Midbrain (tissue), 1 donor: ENCODE measurements around the gene BCL2L2.

Experiments used
- DNase-seq: peaks from one replicate; lab custom pipeline; 2025; lab: John Stamatoyannopoulos, UW

BCL2L2 gene

DNA sequence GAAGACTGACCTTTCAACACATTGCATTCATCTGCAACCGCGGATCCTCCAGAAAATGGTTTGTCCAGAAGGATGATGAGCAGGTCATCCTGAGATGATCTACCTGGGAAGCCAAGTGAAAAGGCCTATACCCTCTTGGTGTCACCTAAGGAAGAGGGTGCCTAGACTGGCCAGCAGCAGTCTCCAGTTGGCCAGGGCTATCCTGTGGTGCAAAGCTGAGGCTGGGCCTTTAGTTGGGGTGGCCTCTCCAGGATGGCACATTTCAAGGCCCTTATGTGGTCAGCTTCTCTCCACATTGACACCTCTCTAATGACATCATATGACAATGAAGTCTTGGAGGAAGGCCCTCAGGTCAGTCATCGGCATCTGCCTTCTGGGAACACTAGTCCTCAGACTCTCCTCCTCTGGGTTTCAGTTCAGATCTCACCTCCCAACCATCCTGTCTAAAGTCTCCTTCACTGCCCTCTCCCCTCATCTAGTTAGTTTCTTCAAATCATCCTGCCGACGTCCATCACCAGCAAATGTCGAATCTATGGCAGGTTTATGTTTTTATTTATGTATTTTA lies 49.3 kb downstream of the BCL2L2 start:
- DNase-seq = no peak

DNA sequence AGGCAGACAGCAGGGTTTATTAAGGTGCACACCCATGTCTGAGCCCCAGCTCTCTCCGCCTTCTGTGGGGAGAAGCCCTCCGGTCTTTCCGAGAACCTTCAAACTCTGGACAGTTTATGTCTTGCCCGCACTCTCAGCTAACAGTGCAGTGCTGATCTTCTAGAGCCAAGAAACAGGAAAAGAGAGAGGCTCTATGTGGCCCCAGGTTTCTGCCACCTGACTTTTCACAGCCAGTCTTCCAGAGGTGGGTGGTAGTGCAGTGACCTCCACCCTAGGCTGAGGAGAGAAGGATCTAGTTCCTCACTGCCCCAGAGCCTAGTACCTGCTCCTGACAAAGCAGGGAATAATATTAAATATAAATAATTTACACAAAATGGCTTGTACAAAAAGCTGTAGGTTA lies 50.0 kb downstream of the BCL2L2 start:
- DNase-seq = no peak

DNA sequence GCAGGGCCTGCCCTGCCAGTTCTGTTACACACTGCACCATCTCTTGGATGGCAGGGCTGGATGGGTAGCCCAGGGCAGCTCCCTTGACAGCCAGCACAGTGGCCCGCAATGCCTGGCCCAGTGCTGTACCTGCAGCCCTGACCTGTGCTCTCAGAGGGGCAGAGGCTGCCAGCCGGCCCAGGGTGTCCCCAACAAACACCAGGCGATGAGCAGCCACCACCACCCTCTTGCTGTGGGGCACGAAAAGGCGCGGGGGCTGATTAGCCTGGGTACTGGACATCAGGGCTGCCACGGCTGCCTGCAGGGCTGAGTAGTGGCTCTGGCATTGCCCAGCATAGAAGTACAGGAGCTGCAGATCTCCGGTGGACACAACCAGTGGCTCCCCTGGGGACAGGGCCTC lies 50.6 kb downstream of the BCL2L2 start:
- DNase-seq = no peak

DNA sequence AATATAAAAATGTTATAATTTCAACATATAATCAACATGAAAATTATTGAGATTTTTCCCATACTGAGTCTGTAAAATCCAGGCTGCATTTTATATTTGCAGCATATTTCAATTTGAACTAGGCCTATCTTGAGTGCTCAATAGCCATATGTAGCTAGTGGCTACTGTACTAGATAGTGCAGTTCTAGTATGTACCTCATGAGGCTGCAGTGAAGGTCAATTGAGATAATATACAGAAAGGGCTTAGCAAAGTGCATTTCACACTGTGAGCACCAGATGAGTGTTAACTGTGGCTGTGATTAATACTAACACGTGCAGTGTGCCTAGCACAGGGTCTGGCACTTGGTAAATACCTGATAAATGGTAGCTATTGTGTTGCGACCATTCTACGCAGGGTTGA lies 51.4 kb downstream of the BCL2L2 start:
- DNase-seq = no peak

DNA sequence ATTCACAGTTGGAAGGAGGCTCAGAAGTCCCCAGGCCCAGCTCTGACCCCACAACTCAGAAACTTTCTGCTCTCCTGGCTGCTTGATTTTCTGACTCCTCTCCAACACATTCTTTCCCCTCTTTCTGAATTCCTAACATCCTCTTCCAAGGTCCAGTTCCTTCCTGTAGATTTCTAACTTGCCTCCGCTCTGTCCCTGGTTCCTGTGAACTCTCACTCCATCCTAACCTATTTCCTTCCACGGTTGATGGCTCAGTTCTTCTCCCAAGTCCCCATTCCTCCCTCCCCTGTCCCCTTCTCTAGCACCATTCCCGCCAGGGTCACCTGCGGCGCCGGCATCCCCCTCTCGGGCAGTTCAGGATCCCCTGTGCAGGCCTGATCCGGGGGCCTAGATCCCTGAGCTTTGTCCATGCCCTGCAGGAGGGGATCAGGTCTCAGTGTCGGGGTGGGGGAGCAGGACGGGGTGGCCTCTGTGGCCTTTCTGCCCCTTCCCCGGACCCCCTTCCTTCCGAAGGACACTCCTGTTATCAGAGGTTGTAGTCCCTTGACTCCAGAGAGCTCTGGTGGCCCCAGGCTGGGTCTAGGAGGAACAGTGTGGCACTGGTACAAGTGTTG lies 52.0 kb downstream of the BCL2L2 start:
- DNase-seq = no peak

DNA sequence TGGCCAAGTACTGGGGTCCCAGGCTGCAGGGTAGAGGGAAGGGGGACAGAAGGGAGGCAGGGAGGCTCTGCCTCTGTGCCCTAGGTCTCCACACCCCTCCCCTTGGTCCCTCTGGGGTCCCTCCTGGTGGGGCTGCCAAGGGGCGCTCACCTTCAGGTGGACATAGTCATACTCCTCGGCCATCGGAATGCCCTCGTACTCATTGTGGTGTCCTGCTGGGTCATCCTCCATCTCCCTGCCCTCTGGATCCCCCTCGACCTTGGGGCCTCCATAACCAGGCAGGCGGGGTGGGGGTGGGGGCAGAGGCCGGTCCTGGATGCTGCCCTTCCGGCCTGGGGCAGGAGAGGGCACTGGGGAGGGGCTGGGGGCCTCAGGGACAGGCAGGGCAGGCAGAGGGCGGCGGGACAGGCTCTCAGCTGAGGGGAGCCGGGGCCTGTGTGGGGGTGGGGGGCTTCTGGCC lies 52.6 kb downstream of the BCL2L2 start:
- DNase-seq = no peak

DNA sequence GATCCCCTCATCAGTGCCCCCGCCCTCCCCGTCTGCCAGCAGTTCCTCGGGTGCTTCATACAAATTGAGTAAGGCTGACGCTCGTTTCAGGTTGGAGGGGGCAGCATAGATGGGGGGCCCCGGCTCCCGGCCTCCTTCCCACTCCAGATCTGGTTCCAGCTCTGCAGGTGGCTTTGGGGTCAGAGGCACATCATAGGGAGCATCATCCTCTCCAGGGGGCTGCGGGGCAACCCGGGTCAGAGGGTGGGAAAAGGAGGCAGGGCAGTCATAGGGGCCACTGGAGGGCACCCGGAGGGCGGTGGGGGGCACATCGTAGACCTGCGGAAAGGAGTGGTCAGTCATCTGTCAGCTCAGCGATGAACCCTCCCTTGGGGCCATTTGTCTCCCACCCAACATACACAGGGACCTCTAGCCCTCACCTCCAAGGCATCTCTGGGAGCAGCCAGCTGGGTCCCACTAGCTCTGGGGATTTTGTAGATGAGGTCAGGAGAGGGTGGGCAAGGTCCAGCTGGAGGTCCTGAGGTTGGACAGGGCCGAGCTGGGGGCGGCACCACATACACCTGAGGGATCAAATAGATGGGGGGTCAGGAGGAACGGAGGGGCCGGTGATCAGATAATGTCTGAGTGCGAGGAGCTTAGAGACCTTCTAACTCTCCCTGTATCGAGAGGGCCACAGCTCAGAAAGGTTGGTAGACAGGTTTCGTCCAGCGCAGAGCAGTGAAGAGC lies 53.3 kb downstream of the BCL2L2 start:
- DNase-seq = no peak

DNA sequence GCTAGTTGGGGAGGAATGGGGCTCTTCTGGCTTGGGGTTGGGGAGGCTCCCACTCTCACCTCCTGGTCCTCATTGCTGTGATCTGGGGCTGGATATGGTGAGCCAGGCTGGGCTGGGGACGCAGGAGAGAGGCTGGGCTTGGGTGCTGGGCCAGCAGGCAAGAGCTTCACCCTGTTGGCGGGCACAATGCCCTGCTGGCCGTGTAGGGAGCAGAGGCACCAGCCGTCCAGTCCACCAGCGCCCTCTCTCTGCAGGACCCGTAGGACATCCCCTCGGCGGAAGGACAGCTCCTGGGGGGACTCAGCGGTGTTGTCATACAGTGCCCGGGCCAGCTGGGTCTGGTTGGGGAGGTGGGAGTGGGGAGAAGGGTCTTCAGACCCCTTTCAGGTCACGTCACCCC lies 53.9 kb downstream of the BCL2L2 start:
- DNase-seq = peak; percentile 76

DNA sequence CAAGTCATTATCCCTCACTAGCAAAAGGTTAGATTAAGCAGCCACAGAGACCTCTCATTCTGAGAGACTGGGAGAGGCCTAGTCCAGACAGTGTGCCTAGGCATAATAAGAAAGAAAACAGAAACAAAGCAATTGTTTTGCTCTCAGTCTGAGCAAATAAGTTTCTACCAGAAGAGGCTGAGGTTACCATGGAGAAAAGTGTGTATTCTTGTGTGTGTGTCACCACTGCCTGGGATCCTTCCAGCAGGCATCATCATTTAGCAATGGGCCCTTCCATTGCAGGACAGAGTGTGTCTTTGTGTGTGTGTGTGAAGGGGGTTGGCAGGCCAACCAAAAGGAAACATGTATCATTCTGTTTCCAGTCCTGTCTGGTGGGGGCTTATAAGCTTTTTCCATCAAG lies 54.7 kb downstream of the BCL2L2 start:
- DNase-seq = peak; percentile 28
